HepG2 (cell line): ENCODE measurements around the gene FNDC3A. TPM values are rescaled to one million over a fixed set of nuclear protein-coding genes. Genes with fewer than 3 reads are reported as not detected.

Source experiments
- ELF1 ChIP-seq: sonication (generic); formaldehyde crosslinking; IDR thresholded peaks from 2 replicates; pipeline ENCODE4 v1.4.0; 2020; ENCODE audit warnings: missing genetic modification reagents
- HNRNPUL1 ChIP-seq: fragments of 200-400 bp; formaldehyde crosslinking; IDR thresholded peaks from 2 replicates; pipeline ENCODE4 v1.6.1; 2017; ENCODE audit warnings: low read depth, mild to moderate bottlenecking, low read length, moderate library complexity
- MEIS2 ChIP-seq: sonication (generic); formaldehyde crosslinking; IDR thresholded peaks from 2 replicates; pipeline ENCODE4 v1.9.0; 2021; ENCODE audit warnings: mild to moderate bottlenecking, missing genetic modification reagents
- NR2F2 ChIP-seq: IDR thresholded peaks from 2 replicates; pipeline ENCODE4 v1.6.1; 2012; ENCODE audit warnings: low read depth, inconsistent platforms, borderline replicate concordance
- PHB2 ChIP-seq: fragments of 450-650 bp; IDR thresholded peaks from 2 replicates; pipeline ENCODE4 v1.6.1; 2018; ENCODE audit not compliant: partially characterized antibody
- RELA ChIP-seq: sonication (generic); formaldehyde crosslinking; IDR thresholded peaks from 2 replicates; pipeline ENCODE4 v1.4.0; 2020; ENCODE audit warnings: missing genetic modification reagents
- TCF7L2 ChIP-seq: IDR thresholded peaks from 2 replicates; pipeline ENCODE4 v1.6.1; 2011; ENCODE audit warnings: mild to moderate bottlenecking, low read depth, low read length, moderate library complexity
- ZNF138 ChIP-seq: sonication (generic); formaldehyde crosslinking; IDR thresholded peaks from 2 replicates; pipeline ENCODE4 v1.5.0; 2020; ENCODE audit warnings: mild to moderate bottlenecking, low read depth, missing genetic modification reagents
- ZNF205 ChIP-seq: IDR thresholded peaks from 2 replicates; pipeline ENCODE4 v1.6.1; 2018; ENCODE audit warnings: missing biosample characterization, missing genetic modification reagents
- polyA plus RNA-seq, 8 experiments: library from polyadenylated mRNA; depleted of rRNA in 3 of 8; stranded (reverse) in 7 of 8; unstranded in 1 of 8; fragments of >200 nt; fragmentation: Illumina TruSeq in 4 of 8; extraction: Trizol in 4 of 8; gene quantifications; 2 replicates each; pipeline versions ENCODE4 v1.2.1 to v1.2.3, GENCODE V29; 2011 to 2016; ENCODE audit warnings: low read depth in 4 of 8, missing spikeins in 1 of 8, mixed read lengths in 1 of 8; ENCODE audit not compliant: insufficient read depth in 1 of 8
- total RNA-seq, 5 experiments: library from RNA; depleted of rRNA; stranded (reverse); fragments of >200 nt; fragmentation: Illumina TruSeq; extraction: Trizol; gene quantifications; 2 replicates each; pipeline ENCODE4 v1.2.3, GENCODE V29; 2016; ENCODE audit warnings: low read depth in 1 of 5
- TF ChIP-seq, protein P1 (sequence below): sonication (generic); formaldehyde crosslinking; IDR thresholded peaks from 2 replicates; pipeline ENCODE4 v1.4.0; 2020; ENCODE audit warnings: mild to moderate bottlenecking, missing genetic modification reagents
- TF ChIP-seq, protein P2 (sequence below): sonication (generic); formaldehyde crosslinking; IDR thresholded peaks from 2 replicates; pipeline ENCODE4 v1.8.0; 2022; ENCODE audit warnings: mild to moderate bottlenecking, missing genetic modification reagents; ENCODE audit not compliant: insufficient replicate concordance
- TF ChIP-seq, protein P3 (sequence below): sonication (generic); formaldehyde crosslinking; IDR thresholded peaks from 2 replicates; pipeline ENCODE4 v1.5.0; 2020; ENCODE audit warnings: missing genetic modification reagents
- TF ChIP-seq, protein P4 (sequence below): sonication (generic); formaldehyde crosslinking; conservative IDR thresholded peaks from 2 replicates; pipeline ENCODE4 v1.8.1; 2023; ENCODE audit warnings: missing genetic modification reagents
- TF ChIP-seq, protein P5 (sequence below): IDR thresholded peaks from 2 replicates; pipeline ENCODE4 v1.6.1; 2018; ENCODE audit warnings: missing genetic modification reagents, mild to moderate bottlenecking, missing compliant biosample characterization

Gene FNDC3A
- total and polyA plus RNA-seq, 2 of the 13 experiments (the other 11 are each of a cell fraction or from before 2014, with no cell fraction given), result 36.7 to 39.3 TPM

DNA sequence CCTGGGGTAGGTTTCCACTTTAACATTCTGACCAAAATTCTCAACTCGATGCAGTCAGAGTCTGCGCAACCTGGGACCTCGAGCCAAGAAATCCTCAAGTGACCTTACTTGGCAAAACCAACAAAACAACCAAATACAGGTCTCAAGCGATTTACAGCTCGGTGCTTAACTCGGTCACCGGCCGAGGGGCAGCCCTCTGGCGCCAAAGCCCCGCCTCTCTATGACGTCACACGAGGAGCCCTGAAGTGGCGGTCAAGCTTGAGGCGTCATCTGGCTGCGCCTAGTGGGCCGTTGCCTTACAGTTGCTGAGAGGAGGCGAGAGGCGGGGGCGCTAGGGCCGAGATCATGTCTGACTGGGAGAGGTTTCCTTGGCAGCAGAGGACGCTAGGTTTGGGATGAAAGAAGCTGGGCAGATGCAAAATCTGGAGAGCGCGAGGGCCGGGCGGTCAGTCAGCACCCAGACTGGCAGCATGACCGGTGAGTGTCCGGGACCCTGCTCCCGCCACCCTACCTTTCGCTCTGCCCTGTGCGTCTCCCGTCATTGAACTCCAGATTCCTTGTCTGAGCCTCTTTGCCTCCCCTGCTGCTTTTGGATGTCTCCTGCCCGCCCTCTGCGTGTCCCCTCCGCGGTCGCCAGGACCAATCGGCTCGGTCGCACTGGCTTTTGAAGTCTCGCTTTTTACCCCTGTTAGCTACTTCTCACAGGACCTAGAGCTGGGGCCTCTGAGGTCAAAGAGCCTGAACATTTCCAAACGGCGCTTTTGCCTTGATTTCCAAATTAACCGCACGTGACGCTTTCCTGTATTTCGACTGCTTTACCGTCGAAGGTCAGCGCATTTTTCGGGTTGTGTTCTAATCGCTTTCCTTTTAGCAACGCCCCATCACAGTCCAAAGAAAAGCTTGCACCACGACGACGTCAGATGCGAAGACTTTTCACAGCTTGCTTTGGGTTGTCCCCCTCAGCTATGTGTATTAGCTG is 272.2 kb downstream of the FNDC3A start, which contains the start of gene CDADC1 (continued):
- TF ChIP-seq, protein P1, sequence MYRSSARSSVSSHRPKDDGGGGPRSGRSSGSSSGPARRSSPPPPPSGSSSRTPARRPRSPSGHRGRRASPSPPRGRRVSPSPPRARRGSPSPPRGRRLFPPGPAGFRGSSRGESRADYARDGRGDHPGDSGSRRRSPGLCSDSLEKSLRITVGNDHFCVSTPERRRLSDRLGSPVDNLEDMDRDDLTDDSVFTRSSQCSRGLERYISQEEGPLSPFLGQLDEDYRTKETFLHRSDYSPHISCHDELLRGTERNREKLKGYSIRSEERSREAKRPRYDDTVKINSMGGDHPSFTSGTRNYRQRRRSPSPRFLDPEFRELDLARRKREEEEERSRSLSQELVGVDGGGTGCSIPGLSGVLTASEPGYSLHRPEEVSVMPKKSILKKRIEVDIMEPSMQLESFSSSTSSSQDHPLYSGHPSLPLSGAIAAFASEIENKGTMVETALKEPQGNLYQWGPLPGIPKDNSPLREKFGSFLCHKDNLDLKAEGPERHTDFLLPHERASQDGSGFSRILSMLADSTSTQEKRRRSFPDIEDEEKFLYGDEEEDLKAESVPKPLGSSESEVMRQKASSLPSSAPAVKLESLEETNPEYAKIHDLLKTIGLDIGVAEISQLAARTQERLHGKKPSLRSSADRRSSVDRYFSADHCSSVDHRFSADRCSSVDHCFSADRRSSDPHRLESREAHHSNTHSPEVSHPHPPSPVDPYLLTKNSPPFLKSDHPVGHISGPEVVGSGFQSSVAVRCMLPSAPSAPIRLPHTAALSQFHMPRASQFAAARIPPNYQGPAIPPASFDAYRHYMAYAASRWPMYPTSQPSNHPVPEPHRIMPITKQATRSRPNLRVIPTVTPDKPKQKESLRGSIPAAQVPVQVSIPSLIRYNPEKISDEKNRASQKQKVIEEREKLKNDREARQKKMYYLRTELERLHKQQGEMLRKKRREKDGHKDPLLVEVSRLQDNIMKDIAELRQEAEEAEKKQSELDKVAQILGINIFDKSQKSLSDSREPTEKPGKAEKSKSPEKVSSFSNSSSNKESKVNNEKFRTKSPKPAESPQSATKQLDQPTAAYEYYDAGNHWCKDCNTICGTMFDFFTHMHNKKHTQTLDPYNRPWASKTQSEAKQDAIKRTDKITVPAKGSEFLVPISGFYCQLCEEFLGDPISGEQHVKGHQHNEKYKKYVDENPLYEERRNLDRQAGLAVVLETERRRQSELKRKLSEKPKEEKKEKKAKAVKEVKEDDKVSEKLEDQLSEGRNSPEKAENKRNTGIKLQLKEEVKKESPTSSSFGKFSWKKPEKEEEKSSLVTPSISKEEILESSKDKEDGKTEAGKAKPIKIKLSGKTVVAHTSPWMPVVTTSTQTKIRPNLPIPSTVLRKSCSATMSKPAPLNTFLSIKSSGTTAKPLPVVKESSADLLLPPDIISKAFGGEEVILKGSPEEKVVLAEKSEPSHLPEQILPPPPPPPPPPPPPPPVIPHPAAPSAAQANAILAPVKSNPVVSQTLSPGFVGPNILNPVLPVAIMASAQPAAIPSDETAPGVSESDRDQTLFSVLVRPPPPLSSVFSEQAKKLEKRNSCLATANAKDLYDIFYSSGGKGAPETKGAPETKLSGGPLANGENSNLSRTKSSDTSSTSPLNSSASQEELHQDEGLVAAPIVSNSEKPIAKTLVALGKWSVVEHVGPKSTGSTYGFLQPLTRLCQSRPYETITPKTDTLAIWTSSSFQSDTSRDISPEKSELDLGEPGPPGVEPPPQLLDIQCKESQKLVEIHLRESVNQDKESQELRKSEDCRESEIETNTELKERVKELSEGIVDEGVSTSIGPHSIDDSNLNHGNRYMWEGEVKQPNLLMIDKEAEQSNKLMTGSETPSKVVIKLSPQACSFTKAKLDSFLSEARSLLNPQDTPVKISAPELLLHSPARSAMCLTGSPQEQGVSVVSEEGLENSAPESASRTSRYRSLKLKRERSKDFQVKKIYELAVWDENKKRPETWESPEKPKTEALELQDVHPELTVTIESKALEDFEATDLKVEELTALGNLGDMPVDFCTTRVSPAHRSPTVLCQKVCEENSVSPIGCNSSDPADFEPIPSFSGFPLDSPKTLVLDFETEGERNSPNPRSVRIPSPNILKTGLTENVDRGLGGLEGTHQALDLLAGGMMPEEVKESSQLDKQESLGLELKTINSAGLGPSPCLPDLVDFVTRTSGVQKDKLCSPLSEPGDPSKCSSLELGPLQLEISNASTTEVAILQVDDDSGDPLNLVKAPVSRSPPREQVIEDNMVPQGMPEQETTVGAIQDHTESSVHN (CRISPR knock-in tag), result no peak
- TF ChIP-seq, protein P2, sequence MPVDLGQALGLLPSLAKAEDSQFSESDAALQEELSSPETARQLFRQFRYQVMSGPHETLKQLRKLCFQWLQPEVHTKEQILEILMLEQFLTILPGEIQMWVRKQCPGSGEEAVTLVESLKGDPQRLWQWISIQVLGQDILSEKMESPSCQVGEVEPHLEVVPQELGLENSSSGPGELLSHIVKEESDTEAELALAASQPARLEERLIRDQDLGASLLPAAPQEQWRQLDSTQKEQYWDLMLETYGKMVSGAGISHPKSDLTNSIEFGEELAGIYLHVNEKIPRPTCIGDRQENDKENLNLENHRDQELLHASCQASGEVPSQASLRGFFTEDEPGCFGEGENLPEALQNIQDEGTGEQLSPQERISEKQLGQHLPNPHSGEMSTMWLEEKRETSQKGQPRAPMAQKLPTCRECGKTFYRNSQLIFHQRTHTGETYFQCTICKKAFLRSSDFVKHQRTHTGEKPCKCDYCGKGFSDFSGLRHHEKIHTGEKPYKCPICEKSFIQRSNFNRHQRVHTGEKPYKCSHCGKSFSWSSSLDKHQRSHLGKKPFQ (CRISPR knock-in tag), result no peak
- TF ChIP-seq ELF1 (peak; percentile 56; the same call in 1 of the 2 replicates), HNRNPUL1 (no peak), MEIS2 (peak; percentile 78; the same call in 1 of the 2 replicates), RELA (CRISPR knock-in tag) (no peak), PHB2 (no peak), NR2F2 (no peak), ZNF138 (no peak), ZNF205 (CRISPR knock-in tag) (no peak), TCF7L2 (no peak)
- TF ChIP-seq, protein P3, sequence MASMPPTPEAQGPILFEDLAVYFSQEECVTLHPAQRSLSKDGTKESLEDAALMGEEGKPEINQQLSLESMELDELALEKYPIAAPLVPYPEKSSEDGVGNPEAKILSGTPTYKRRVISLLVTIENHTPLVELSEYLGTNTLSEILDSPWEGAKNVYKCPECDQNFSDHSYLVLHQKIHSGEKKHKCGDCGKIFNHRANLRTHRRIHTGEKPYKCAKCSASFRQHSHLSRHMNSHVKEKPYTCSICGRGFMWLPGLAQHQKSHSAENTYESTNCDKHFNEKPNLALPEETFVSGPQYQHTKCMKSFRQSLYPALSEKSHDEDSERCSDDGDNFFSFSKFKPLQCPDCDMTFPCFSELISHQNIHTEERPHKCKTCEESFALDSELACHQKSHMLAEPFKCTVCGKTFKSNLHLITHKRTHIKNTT (CRISPR knock-in tag), result no peak
- TF ChIP-seq, protein P4, sequence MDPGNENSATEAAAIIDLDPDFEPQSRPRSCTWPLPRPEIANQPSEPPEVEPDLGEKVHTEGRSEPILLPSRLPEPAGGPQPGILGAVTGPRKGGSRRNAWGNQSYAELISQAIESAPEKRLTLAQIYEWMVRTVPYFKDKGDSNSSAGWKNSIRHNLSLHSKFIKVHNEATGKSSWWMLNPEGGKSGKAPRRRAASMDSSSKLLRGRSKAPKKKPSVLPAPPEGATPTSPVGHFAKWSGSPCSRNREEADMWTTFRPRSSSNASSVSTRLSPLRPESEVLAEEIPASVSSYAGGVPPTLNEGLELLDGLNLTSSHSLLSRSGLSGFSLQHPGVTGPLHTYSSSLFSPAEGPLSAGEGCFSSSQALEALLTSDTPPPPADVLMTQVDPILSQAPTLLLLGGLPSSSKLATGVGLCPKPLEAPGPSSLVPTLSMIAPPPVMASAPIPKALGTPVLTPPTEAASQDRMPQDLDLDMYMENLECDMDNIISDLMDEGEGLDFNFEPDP (CRISPR knock-in tag), result no peak
- TF ChIP-seq, protein P5, sequence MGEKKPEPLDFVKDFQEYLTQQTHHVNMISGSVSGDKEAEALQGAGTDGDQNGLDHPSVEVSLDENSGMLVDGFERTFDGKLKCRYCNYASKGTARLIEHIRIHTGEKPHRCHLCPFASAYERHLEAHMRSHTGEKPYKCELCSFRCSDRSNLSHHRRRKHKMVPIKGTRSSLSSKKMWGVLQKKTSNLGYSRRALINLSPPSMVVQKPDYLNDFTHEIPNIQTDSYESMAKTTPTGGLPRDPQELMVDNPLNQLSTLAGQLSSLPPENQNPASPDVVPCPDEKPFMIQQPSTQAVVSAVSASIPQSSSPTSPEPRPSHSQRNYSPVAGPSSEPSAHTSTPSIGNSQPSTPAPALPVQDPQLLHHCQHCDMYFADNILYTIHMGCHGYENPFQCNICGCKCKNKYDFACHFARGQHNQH (CRISPR knock-in tag), result no peak
